NAMALWA (cell line): ENCODE data around the gene DCAF12L1.

Experiments
- DNase-seq: peaks from one replicate; pipeline ENCODE4 v3.0.0-alpha.2; 2015; ENCODE audit warnings: low spot score

The DCAF12L1 gene

DNA sequence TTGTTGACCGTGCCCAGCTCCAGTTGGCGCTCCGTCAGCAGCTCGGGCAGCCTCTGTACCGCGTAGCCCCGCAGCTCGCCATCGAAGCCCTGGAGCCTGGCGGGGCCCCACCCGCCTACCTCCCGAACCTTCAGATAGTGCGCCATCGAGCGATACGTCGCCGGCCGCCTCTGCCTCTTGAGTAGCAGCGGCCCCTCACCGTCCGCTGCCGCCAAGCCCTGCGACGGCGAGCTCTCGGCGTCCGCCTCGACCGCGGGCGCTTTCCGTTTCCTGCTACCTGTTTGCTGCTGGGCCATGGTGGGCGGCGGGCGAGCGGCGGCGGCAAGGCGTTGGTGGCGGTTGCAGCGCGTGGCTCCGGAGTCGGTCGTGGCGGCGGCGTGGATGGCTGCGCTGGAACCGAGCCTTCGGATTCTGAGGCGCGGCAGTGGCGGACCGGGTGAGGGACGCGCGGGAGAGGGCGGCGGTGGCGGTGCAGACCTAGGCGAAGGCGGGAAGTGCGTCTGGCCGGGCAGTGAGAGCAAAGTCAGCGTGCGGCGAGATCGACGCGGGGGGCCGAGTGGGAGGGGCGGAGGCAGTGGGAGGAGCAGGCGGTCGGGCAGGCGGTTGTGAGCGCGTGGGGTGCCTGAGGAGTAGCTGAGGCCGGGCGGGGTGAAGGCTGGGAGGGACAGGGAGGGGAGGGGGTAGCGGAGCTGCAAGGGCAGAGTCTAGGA is at the start of gene DCAF12L1:
TSS of gene DCAF12L1 (minus strand) at position 502 of the 710 bp plus-strand sequence. CDS start at position 296, 206 bp downstream.
- no peak for DNase-seq

DNA sequence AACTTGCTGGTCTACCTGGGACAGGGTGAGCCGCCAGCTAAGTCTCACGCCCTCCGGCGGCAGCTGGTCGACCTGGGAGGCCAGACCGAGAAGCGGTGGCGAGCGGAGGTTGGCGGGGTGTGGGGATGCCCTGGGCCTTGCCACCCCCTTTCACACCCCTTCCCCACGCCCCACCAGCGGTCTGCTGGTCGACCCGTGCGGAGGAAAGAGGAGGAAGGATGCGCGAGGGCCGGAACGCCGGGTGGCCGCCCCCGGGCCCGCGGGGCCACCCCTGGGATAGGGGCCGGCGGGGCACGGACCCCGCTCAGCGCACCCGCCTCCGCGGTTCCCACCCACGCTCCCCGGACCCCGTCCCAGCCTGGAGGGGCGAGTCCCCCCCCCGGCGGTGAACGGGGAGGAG is 28.3 kb upstream of the DCAF12L1 start:
- DNase-seq: no peak

DNA sequence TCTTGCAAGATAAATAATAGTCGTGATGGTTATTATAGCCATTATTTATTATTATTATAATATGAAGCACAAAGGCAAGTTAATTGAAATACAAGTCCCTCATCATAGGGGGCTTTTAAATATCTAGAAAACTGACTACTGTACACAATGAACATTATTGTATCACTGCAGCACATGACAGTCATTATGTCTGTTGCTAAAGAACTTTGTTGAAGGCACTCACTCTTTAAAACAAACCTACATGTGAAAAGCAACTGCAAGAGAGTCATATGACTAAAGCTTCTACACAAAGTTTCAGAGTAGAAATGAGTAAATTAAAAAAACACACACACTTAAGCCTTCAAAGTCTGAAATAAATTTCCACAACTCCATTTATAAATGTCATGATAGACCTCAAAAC is 23.3 kb upstream of the DCAF12L1 start:
- no peak for DNase-seq

DNA sequence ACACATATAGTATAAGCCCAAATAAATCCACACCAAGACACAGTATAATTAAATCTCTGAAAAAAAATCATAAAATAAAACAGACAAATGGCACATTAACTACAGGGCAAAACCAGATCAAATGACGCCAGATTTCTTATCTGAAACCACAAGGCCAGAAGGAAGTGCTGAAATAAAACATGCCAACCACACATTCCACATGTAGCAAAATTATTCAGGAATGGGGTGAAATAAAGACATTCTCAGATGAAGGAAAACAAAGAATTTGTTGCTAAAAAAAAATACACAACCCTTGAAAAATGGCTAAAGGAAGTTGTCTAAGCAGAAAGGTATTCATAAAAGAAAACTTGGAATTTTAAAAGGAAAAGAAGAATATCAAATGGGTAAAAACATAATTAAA is 4.5 kb upstream of the DCAF12L1 start:
- DNase-seq: no peak

DNA sequence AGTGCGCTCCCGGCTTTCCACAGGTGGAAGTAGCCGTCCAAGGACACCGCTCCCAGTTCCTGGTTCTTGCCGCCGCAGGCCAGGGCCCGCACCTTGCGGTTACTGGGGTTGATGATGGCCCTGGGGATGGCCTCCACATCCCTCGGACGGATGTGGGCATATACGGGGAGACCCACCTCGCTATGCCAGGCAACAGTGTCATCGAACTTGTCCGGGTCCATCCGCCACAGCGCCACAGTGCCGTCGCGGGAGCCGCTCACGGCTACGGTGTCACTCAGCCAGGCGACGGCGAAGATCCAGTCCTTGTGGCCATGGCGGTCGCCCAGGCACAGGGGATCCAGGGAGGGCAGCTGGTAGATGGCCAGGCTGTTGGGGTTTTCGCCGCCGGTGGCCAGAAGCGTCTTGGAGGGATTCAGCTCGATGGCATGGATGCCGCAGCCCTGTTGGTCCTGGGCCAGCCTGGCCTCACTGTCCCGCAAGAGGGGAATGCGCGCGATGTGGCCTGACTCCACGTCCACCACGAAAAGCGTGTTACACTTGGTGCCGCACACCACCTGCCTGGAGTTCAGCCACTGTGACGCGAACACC is 795 bp downstream of the DCAF12L1 start:
- DNase-seq: no peak

DNA sequence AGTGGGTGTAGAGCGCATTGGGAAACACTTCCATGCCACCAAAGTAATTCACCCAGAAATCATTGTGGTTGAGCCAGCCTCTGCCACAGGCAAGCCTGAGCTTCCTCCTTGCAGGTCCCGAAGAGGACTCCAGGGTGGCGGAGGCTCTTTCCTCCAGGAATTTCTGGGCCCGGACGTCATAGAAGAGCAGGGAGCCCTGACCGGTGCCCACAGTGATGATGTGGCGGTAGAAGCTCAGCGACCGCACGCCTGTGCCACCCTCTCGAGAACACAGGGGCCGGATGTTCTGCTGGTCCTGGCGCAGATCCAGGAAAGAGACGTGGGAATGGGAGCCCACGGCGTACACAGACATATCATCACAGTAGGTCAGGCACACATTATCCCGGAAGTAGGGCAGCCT is 1.3 kb downstream of the DCAF12L1 start:
- DNase-seq: no peak

DNA sequence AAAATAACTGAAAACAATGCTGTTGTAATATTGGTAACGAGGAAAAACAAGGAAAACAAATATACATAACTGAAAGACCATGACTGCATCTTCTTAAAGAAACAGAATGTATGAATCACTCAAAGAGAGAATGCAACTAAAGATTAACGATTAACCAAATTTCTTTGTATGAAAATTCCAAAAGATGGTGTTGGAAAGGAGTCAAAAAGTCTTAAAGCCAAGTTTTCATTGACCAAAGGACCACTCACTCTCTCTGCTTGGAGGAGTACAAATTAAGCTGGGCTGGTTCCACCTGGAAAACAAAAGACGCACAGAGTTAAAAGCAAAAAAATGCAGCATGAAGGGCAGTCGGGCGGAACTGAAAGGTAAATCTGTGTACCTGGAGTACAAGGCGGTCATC is 1.8 kb downstream of the DCAF12L1 start:
- DNase-seq: no peak

DNA sequence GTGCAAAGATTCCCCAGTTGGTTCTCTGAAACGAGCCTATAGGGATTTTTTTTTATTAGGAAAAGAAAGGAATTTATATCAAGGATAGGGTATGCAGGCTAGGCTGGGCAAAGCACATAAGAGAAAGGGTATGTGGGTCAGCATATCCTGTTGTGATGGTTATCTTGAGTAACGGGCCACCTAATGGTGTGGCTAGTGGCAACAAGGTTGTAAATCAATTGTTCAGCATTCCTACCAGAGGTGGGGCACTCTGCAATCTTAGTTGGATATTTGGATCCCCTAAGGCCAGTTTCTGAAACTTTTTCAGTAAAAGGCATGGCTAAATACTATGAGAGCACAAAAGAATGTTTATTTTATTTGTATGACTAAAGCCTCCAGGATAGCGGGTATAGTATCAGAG is 42.7 kb downstream of the DCAF12L1 start:
- DNase-seq: no peak
